ENCODE measurements around the gene TRMT61A. TPM values are rescaled to one million over a fixed set of nuclear protein-coding genes. Genes with fewer than 3 reads are reported as not detected.

Gene TRMT61A
- total and polyA plus RNA-seq, 10 of the 15 experiments (the other 5 are each of a cell fraction or from before 2014, with no cell fraction given), result 0.11 to 21.9 (median 11.4) TPM

DNA sequence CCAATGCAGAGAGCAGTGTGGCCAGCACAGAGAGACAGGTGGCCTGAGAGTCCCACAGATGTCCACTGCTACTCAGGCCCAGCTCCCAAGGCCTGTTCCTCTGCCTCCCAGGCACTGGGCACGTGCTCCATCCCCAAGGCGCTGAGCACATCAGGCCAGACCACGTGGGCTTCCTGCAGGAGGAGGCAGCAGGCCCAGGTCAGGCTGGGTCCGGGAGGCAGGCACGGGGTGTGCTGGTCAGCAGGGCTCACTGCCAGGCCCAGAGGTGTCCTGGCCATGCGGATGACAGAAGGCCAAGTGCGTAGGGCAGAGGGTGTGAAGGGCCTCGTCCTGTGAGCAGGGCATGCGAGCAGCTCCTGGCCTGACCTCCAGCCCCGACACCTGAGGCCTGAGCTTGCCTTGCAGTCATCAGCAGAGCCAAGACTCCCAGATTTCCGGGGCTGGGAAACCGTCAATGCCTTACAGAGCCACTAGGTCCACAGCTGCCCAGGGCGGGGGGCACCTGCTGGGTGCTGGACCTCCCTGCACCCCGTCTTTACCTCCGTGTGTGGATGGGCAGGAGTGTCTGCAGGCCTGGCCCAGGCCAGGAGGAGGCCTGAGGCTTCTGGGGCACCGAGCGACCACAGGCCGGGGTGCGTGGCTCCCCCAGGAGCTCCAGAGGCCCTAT, 14.9 kb downstream of the TRMT61A start:
- H2AFZ ChIP-seq (ENCODE audit: control insufficient read depth, low read depth, low read length), result no peak overlapping the region
- no peak overlapping the region for H3K4me2 ChIP-seq (ENCODE audit: control insufficient read depth, insufficient read depth)
- no peak for FAIRE-seq
- no peaks in the 10 kb centered on the region for H3K9me3 ChIP-seq (replicated peaks; ENCODE audit: control insufficient read depth, insufficient read depth, low read length)
- no peak overlapping the region for H3K4me3 ChIP-seq
- 52% methylated on average over 19 of the region's 19 CpGs for WGBS (ENCODE audit: insufficient coverage, insufficient replicate concordance, low lambda C conversion rate, missing lambda C conversion rate)
- SMC1A ChIA-PET (ENCODE audit: uncharacterized antibody, unreplicated experiment), result interaction anchor here (1.9 kb wide), 1 partner anchor 23 kb away, joined by 5 read pairs; no protein-coding TSS in a partner anchor
- no peak overlapping the region for H3K9ac ChIP-seq (ENCODE audit: control insufficient read depth, insufficient read depth, low read length)
- POLR2A ChIA-PET, result interaction anchor here (1.3 kb wide), 1 partner anchor 23 kb away, joined by 4 read pairs; no protein-coding TSS in a partner anchor
- in situ Hi-C loops (cut with MboI) (no loop called here), intact Hi-C loops (cut with micrococcal nuclease; ENCODE audit: unreplicated experiment) (no loop called here)
- no peaks in the 10 kb centered on the region for H3K79me2 ChIP-seq (ENCODE audit: control insufficient read depth, insufficient read depth, low read length)
- no peaks in the 10 kb centered on the region for H3K4me1 ChIP-seq (ENCODE audit: control insufficient read depth, insufficient read depth, low read length)
- no peaks in the 10 kb centered on the region for H3K36me3 ChIP-seq (ENCODE audit: control insufficient read depth in 2 of 2, insufficient read depth in 2 of 2, low read length in 1 of 2)
- no peak for TF ChIP-seq SREBF2 (IDR thresholded peaks at IDR 0.05; ENCODE audit: low read length)
- no peak overlapping the region for H3K27ac ChIP-seq (ENCODE audit: control insufficient read depth, insufficient read depth)
- no peak for ATAC-seq
- DNase-seq (ENCODE audit: low read depth, low spot score), result no peak
- RAD21 ChIA-PET (ENCODE audit: unreplicated experiment), result no interaction called here
- BruUV-seq (replicated peaks), result no TSS peak
- no peaks in the 10 kb centered on the region for H4K20me1 ChIP-seq (ENCODE audit: control insufficient read depth, insufficient read depth)
- CTCF ChIA-PET, result interaction anchor here (0.5 to 5.7 kb wide), 3 partner anchors 25 to 206 kb away, joined by 3 to 53 read pairs (median 3); no protein-coding TSS in a partner anchor
- no peaks in the 10 kb centered on the region for H3K27me3 ChIP-seq (replicated peaks in 1 of 2; ENCODE audit: control insufficient read depth in 2 of 2, insufficient read depth in 2 of 2, low read length in 1 of 2)

DNA sequence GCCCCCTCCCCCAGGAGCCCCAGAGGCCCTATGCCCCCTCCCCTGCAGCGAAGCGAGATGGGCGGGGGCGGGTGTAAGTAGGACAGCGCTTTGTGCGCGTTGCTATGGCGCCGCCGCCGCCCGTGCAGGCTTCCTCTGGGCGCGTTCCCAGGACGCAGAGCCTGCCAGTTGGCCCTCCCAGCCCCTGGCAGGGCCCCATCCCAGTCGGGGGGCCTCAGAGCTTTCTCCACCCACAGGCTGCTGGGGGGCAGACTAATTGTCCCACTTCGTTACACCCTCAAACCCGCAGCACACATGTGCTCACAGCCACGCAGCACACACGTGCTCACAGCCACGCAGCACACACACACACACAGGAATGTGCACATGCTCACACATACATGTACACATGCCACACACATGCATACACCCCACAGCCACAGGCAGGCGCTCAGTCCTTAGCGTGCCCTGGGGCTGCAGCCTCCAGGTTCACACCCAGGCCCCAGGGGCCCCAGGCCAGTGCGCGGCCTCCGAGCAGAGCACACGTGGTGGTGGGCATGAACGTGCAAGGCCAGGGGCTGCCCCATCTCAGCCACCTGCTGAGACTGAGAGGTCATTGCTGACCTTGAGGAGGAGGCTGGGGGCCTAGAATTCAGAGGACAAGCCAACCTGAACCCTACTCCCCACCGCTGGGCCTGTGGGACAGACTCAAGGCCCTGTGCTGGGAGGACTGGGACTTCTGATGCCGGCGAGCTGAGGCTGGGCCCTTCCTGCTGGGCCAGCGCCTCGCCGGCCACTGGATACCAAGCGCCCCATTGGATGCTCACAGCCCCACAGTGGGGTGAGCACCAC, 15.6 kb downstream of the TRMT61A start:
- Histone ChIP-seq H3K4me3 (no peak overlapping the region), H2AFZ (ENCODE audit: control insufficient read depth, low read depth, low read length) (no peak overlapping the region), H3K4me1 (ENCODE audit: control insufficient read depth, insufficient read depth, low read length) (no peaks in the 10 kb centered on the region), H3K9ac (ENCODE audit: control insufficient read depth, insufficient read depth, low read length) (no peak overlapping the region), H3K79me2 (ENCODE audit: control insufficient read depth, insufficient read depth, low read length) (no peaks in the 10 kb centered on the region), H3K27ac (ENCODE audit: control insufficient read depth, insufficient read depth) (no peak overlapping the region), H3K4me2 (ENCODE audit: control insufficient read depth, insufficient read depth) (no peak overlapping the region), H4K20me1 (ENCODE audit: control insufficient read depth, insufficient read depth) (no peaks in the 10 kb centered on the region), H3K9me3 (replicated peaks; ENCODE audit: control insufficient read depth, insufficient read depth, low read length) (no peaks in the 10 kb centered on the region), H3K36me3 (ENCODE audit: control insufficient read depth in 2 of 2, insufficient read depth in 2 of 2, low read length in 1 of 2) (no peaks in the 10 kb centered on the region), H3K27me3 (replicated peaks in 1 of 2; ENCODE audit: control insufficient read depth in 2 of 2, insufficient read depth in 2 of 2, low read length in 1 of 2) (no peaks in the 10 kb centered on the region)
- CTCF ChIA-PET, result interaction anchor here (0.5 to 5.7 kb wide), 4 partner anchors 23 to 206 kb away, joined by 3 to 53 read pairs (median 3); no protein-coding TSS in a partner anchor
- DNase-seq (ENCODE audit: low read depth, low spot score), result no peak
- no peak for FAIRE-seq
- in situ Hi-C loops (cut with MboI) (no loop called here), intact Hi-C loops (cut with micrococcal nuclease; ENCODE audit: unreplicated experiment) (no loop called here)
- RAD21 ChIA-PET (ENCODE audit: unreplicated experiment), result interaction anchor here (1.0 to 1.6 kb wide), 2 partner anchors 26 to 43 kb away, joined by 4 to 10 read pairs; no protein-coding TSS in a partner anchor
- POLR2A ChIA-PET, result interaction anchor here (1.3 kb wide), 1 partner anchor 24 kb away, joined by 4 read pairs; no protein-coding TSS in a partner anchor
- SMC1A ChIA-PET (ENCODE audit: uncharacterized antibody, unreplicated experiment), result interaction anchor here (1.9 kb wide), 1 partner anchor 24 kb away, joined by 5 read pairs; no protein-coding TSS in a partner anchor
- 59% methylated on average over 16 of the region's 35 CpGs for WGBS (ENCODE audit: insufficient coverage, insufficient replicate concordance, low lambda C conversion rate, missing lambda C conversion rate)
- no peak for ATAC-seq
- BruUV-seq (replicated peaks), result no TSS peak
- TF ChIP-seq TCF12 (IDR thresholded peaks at IDR 0.05; ENCODE audit: low read depth, low read length) (no peak), EED (IDR thresholded peaks at IDR 0.05; ENCODE audit: low read depth) (no peak), PAX8 (IDR thresholded peaks at IDR 0.05) (no peak), CREM (IDR thresholded peaks at IDR 0.05; ENCODE audit: low read depth) (no peak), HDGF (IDR thresholded peaks at IDR 0.05) (no peak), RAD51 (IDR thresholded peaks at IDR 0.05) (no peak), SRF (IDR thresholded peaks at IDR 0.05; ENCODE audit: low read depth in 2 of 2, low read length in 2 of 2) (no peak), ZZZ3 (IDR thresholded peaks at IDR 0.05; ENCODE audit: control insufficient read depth, insufficient read length, low read depth) (no peak), SUZ12 (IDR thresholded peaks at IDR 0.05; ENCODE audit: unreplicated experiment) (no peak), HDAC6 (IDR thresholded peaks at IDR 0.05; ENCODE audit: unreplicated experiment) (no peak), RELA (IDR thresholded peaks at IDR 0.05; ENCODE audit: borderline replicate concordance, partially characterized antibody) (no peak), KDM1A (IDR thresholded peaks at IDR 0.05; ENCODE audit: borderline replicate concordance) (no peak), RFX5 (IDR thresholded peaks at IDR 0.05; ENCODE audit: low read depth, low read length) (no peak), TCF3 (IDR thresholded peaks at IDR 0.05; ENCODE audit: borderline replicate concordance, insufficient read depth, low read depth, low read length) (no peak), ZBED1 (IDR thresholded peaks at IDR 0.05; ENCODE audit: borderline replicate concordance) (no peak)
